Activated T-helper 1 cell treated with anti-CD3 and anti-CD28 coated beads, Interleukin-2, amount 50 U/mL, for 16 hours (primary cell): ENCODE results near the gene DYRK3.
A peak's percentile ranks its signal among the peaks of the same experiment; 100 is the strongest.
"Not testable (repeated sequence)": the region's sequence is repeated elsewhere in the genome, so short reads cannot be mapped to it uniquely, and the experiment has no call there.

Experiments used
- DNase-seq, 2 donors: peaks; one replicate each; pipeline ENCODE4 v3.0.0-alpha.2; 2020; ENCODE audit warnings: low read depth in 1 of 2, low spot score in 1 of 2

DYRK3 gene

DNA sequence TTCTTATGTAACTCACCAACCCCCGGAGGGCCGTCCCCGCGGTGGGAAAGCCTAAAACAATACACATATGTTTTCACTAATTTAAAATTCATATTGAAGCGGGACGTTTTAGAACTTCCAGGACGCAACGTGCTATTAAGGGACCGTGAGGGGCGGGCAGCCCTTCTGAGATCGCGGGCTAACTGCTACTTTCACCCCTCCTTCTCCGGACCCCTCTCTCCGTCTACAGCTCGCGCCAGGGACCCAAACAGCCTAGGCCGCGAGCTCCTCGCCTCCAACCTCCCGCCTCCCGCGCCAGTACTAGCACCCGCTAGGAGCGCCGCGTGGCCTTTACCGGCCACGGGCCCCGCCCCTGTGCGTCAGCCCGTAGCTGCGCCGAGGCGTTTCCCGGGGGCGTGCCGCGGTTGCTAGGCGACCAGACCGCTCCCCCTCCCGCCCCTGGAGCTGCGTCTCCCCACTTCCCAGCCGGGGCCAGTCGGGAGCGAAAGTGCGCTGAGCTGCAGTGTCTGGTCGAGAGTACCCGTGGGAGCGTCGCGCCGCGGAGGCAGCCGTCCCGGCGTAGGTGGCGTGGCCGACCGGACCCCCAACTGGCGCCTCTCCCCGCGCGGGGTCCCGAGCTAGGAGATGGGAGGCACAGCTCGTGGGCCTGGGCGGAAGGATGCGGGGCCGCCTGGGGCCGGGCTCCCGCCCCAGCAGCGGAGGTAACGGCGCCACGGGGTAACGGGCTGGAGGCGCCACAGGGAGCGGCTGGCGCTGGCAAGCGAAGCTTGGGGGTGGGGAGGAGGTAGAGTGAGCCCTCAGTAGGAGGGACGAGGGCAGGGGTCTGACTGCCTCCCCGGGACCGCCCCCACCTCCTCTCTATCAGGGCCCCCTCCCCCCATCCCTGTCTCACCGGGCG lies at the start of gene DYRK3:
TSS of gene DYRK3 (plus strand) at position 457 of the 898 bp plus-strand sequence. CDS start at position 625, 168 bp downstream.
- DNase-seq: peak; percentile 75 to 89

DNA sequence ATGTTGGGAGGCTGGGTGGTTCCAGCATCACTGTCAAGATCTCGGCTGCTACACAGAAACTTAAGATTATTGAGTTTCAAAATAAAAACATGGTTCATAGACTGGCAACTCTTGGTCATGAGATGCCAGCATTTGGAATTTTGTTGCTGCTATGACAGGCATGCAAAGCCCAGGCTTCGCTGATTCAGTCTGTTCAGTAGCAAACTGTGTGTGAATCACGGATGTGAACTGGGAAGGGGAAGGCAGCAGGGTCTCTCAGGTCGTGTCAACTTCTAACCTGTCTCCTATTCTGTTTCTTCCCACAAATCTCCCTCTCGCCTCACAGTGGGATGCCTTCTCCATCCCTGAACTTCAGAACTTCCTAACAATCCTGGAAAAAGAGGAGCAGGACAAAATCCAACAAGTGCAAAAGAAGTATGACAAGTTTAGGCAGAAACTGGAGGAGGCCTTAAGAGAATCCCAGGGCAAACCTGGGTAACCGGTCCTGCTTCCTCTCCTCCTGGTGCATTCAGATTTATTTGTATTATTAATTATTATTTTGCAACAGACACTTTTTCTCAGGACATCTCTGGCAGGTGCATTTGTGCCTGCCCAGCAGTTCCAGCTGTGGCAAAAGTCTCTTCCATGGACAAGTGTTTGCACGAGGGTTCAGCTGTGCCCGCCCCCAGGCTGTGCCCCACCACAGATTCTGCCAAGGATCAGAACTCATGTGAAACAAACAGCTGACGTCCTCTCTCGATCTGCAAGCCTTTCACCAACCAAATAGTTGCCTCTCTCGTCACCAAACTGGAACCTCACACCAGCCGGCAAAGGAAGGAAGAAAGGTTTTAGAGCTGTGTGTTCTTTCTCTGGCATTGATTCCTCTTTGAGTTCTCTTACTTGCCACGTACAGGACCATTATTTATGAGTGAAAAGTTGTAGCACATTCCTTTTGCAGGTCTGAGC lies 48.6 kb upstream of the DYRK3 start:
- no peak for DNase-seq

DNA sequence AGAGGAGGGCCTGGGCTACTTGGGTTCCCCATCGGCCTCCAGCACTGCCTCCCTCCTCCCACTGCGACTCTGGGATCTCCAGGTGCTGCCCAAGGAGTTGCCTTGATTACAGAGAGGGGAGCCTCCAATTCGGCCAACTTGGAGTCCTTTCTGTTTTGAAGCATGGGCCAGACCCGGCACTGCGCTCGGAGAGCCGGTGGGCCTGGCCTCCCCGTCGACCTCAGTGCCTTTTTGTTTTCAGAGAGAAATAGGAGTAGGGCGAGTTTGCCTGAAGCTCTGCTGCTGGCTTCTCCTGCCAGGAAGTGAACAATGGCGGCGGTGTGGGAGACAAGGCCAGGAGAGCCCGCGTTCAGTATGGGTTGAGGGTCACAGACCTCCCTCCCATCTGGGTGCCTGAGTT lies 47.4 kb upstream of the DYRK3 start:
- DNase-seq: no peak

DNA sequence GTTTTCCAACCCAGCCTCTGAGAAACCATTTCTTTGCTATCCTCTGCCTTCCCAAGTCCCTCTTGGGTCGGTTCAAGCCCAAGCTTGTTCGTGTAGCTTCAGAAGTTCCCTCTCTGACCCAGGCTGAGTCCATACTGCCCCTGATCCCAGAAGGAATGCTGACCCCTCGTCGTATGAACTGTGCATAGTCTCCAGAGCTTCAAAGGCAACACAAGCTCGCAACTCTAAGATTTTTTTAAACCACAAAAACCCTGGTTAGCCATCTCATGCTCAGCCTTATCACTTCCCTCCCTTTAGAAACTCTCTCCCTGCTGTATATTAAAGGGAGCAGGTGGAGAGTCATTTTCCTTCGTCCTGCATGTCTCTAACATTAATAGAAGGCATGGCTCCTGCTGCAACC lies 46.8 kb upstream of the DYRK3 start:
- no peak for DNase-seq

DNA sequence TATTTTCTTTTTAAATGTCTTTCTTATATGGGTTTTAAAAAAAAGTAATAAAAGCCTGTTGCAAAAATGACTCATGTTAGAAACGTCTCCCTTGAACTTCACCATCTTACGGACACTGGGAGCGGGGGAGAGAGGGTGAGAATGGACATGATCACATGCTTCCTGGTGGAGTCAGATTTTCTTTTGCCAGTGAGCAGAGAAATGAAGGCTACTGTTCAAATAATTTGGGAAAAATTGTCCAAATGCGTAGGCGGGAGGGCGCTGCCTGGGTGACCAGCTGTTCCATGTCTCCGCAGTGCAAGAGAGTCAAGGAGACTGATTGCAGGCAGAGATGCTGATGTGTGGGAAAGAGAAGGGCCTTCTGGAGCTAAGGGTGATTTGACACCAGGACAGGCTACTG lies 46.1 kb upstream of the DYRK3 start:
- no peak for DNase-seq

DNA sequence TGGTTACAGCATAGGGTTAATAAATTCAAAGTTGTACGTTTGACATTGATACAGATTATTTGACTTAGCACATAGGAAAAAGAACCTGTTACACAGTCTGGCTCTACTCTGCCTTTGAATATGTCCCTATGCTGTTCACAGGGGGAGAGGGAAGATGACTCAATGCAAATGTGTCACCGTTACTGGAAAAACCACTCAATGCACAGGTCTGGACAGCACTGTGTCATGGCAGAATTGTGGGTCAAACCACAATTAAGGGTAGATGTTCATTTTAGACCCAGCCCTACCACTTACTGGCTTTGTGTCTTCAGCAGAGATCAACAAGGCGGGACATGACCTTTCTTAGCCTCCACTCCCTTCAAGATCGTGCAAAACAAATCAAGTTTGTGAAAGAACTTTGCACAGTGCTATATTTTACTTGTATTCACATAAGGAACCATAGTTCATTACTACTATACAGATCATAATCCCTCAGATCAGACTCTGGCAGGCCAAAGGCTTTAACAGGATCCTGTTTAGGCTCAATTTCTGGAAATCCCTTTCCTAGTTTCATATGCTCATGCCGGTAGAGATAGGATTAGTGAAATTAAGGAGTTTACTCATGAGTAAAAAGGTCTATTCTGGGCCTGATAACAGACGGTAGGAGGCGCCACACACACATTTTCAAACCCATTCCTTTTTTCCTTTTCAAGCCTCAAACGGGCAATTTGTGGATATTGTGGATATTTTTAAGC lies 45.1 kb upstream of the DYRK3 start:
- peak in 1 of 2 donors; percentile 47 for DNase-seq

DNA sequence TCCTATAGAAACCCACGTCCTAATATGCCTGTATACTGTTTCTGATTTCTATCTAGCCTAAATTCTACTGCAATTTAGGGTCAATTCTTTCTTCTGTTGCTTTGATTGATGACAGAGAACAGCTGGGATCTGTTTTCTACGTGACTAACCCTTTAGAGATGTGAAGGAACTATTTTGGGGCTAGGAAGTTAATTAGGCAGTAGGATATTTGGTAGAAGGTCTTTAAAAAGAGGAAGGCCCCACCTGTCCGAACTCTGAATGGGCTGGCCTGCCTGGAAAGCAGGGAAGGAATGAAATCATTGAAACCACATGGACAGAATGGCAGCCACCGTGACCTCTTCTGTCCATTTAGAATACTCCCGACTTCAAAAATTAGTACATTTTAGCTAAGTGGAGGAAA lies 44.1 kb upstream of the DYRK3 start:
- DNase-seq: no peak

DNA sequence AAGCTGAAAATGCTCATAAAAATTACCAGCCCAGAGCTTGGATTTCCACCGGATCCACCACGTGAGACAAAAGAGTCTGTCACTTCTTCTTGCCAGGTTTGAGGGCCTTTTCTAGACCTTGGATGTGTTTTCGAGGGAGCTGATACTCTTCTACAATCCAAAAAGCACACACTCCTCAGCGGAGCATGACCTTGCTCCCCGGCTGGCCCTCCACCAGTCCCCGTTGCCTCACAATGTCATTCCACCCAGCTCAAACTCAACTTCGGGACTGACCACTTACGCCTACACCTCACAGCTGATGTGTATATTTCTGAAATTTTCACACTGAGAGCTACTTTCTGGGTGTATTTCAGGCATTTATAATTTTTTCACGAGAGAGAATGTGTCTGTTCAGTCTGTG lies 43.6 kb upstream of the DYRK3 start:
- DNase-seq: no peak

DNA sequence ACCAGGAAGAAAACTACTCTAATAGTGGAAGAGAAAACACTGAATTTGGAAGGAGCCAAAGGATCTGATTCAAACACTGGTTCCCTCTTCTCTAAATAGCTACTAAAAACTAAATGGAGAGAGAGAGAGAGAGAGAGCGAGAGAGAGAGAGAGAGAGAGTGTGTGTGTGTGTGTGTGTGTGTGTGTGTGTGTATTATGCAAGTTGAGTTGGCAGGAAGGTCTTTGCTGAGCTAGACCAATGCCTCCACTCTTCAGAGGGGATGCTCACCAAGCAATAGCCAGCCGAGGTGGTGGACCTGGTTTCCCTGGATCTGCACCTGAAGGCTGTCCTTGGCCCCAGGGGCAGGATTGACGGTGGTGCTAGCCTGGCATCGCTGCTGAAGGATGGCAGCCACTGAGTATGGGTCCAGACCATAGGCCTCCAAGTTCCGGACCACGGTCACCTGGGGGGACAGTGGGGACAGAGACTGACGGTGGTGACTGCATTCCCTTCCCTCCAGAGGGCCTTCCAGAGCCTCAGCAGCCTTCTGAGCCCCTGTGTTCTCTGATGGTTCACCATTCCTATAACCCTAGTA lies 41.9 kb upstream of the DYRK3 start:
- DNase-seq: no peak

DNA sequence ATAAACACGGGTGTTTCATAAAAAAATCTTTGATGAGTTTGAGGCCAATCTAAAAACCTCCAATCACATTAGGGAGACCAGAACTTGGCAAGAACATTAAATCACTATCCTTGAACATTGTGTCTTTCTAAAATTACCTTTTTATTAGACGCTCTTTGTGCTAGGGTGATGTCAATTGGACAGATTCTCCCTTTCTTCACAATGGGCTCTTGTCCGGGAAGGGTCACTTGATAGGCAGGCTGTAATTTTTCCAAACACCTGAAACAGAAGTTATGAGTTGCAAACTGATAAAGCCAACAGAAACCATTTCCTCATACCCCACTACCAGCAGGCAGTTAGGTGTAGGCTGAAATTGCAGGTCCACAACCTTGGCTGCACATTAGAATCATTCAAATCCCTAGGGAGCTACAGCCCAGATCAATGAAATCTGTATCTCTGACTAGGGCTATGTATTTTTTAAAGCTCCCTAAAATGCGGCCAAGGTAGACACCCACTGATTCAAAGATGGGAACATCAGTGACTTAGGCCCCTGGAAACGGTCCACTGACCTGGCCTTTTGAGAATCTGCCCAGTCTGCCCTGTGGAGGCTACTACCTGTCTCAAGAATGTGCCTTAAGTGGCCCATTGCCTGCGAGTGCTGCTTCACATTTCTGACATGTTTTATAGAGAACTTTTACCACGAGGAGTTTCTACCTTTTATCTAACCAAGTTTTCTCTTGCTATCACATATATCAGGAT lies 39.6 kb upstream of the DYRK3 start:
- no peak for DNase-seq

DNA sequence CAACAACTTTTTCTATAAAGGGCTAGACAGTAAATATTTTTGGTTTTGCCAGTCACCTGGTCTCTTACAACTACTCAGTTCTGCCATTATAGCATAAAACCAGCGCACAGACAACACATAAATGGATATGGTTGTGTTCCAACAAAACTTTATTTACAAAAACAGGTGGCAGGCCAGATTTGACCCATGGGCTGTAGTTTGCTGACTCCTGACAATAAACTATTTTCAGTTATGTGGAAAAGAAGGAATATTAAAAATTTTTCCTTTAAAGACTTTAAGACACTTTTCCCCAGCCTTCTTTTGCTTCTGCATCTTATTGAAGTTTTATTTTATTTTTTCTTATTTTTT lies 39.0 kb upstream of the DYRK3 start:
- DNase-seq: no peak

DNA sequence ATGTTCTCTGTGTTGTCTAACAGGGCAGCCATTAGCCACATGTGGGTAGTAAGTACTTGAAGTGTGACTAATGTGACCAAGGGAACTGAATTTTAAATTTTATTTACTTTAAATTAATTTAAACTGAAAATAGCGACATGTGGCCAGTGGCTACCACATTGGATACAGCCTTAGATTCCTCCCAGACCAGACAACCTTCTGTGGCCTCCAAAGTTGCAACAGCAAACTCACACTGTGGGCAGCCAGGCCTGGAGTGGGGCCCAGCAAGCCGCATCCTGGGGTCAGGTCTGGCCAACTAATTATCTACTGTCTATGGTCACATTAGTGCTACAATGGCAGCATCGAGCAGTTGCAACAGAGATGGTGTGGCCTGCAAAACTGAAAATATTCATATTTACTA lies 34.8 kb upstream of the DYRK3 start:
- DNase-seq: no peak

DNA sequence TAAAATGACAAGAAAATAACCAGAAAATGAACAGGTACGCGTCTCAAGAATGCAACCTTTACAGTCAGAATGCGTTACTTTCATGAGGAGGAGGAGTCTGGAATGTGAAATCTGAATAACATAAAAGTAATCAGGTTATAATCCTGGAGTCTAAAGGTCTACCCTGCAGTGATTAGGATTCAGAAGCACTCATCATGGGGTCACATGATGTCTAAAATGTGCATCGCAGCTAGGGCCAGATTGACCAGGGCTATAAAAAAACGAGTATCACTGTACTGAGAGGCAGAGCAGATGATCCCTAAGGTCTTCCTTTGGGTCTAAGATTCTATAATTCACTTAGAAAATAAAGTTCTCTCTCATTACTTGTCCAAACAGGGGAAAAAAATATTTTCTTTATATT lies 30.5 kb upstream of the DYRK3 start:
- DNase-seq: no peak

DNA sequence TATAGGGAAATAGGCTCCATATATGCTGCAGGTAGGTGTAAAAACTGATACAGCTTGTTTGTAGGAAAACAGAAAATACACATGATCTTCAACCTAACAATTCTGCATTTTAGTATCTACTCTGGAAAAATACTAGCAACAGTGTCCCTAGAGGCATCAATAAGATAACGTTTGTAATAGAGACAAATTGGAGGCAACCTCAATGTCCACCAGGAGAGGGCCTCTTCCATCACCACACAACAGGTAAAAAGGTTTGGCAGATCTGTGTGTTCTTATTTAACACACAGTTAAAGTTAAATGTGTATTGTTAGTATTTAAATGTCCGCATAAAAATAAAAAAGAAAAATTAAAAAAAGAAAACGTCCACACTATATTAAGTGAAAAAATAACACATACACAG lies 28.5 kb upstream of the DYRK3 start:
- DNase-seq: no peak

DNA sequence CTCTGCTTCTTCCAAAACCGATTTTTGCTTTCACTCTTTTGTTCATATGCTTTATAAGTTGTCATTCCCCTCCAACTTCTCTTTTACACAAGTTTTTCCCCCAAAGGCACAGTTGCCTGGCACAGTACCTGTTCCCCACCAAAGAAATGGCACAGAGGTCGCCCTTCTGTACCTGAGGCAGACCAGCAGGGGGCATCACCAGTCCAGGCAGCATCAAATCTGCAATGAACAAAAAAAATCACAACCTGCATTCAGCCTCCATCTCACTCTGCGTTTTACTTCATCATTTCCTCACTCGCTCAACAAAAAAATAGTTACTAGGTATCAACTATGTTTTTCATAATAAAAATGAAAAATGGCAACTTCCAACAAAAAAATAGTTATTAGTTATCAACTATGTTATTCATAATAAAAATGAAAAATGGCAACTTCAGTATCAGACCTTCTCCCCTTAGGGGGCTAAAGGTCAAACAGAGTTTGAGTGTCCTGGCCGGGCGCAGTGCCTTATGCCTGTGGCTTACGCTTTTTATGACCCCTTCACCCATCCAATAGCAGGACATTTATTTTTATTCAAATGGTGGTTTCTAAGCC lies 27.1 kb upstream of the DYRK3 start:
- peak in 1 of 2 donors; percentile 30 for DNase-seq

DNA sequence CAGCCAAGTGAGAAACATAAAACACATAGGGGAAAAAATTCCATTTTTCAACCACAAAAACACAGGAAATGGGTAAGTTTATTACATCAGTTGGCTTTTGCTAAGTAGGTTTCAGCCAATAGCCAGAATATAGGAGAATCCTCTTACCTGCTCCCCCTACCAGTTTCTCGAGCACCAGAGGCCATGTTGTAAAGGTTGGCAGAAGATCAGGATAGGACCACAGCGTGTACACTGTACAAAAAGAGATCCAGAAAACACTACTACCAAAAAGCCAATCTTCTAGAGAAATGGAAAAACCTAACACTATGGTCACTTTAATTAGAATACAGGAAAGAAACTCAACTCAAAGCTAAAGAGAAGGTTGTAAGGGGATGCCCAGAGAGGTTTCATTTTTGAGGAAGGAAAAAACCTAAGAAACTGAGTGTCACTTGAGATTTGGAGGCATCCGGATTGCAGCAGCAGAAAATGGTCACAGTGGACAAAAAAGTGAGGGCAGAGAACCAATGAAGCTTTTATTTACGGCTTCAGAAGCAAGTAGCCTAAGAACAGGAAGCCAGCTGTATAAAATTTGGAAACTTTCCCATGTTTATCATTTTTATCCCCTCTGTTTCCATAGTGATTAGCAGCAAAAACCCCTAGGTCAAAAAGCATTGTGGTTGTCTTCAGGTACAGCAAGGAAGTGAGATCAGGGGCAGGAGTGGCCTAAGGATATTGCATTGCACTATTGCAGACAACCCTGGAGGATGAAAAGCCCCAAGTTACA lies 25.9 kb upstream of the DYRK3 start:
- no peak for DNase-seq

DNA sequence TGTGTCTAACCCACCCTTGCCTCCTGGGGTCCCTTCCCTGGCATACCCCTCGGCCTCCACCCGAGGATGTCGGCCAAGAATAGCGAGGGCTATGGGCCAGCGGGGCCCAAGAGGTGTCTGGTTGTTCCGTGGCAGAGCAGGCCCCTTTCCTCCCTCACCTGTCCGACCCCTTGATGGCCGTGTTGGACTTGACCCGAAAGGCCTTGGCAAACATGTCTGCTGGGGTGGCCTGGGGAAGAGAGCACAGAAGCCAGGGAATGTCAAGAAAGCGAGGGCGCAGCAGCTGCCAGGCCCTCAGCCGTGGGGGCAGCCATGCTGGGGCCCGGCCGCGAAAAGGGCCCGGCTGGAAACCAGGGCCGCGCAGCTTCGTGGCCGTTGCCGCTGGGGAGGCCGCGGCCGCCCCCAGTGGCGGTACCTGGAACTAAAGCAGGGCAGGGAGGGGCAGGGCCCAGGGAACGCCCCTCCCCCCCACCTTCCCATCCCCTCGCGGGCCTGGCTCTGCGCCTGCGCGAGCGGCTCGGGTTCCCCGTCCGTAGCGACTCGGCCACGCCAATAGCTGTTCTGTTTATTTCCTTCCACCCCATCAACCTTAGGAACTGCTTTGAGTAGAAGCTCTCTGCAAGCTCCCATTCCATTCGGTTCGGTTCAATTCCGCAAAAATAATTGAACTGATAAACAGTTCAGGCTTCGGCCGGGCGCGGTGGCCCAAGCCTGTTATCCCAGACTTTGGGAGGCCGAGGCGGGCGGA lies 23.0 kb upstream of the DYRK3 start, which contains the start of gene EIF2D:
TSS of gene EIF2D (minus strand) at position 337 of the 748 bp plus-strand sequence. CDS start at position 214, 123 bp downstream.
- peak; percentile 85 to 94 for DNase-seq

DNA sequence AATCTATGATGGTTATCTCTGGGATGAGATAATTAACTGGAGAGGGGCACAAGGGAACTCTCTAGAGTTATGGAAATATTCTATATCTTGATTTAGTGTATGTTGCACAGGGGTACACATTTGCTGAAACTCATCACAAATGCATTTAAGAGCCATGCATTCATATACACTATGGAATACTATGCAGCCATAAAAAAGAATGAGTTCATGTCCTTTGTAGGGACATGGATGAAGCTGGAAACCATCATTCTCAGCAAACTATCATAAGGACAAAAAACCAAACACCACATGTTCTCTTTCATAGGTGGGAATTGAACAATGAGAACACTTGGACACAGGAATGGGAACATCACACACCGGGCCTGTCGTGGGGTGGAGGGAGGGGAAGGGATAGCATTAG lies 8.9 kb upstream of the DYRK3 start:
- not testable (repeated sequence) for DNase-seq
